ENCODE measurements around the gene TMEM63B.

The TMEM63B gene

GRCh38 chr6:44198684-44199083 is 71.3 kb downstream of the TMEM63B start:
- no peak for TF ChIP-seq CTCF (IDR thresholded peaks at IDR 0.05; ENCODE audit: borderline replicate concordance, insufficient read depth, low read depth, low read length)
- no peak overlapping the region for H3K4me3 ChIP-seq (ENCODE audit: low read depth, low read length)

GRCh38 chr6:44199883-44200282 is 72.5 kb downstream of the TMEM63B start:
- no peak for TF ChIP-seq CTCF (IDR thresholded peaks at IDR 0.05; ENCODE audit: borderline replicate concordance, insufficient read depth, low read depth, low read length)
- H3K4me3 ChIP-seq (ENCODE audit: low read depth, low read length) = no peak overlapping the region

GRCh38 chr6:44201200-44201599 is 73.8 kb downstream of the TMEM63B start:
- no peak for TF ChIP-seq CTCF (IDR thresholded peaks at IDR 0.05; ENCODE audit: borderline replicate concordance, insufficient read depth, low read depth, low read length)

GRCh38 chr6:44201638-44202303 is 74.4 kb downstream of the TMEM63B start:
- no peak overlapping the region for H3K4me3 ChIP-seq (ENCODE audit: low read depth, low read length)

More at GRCh38 chr6:44201200-44201599, 73.8 kb downstream of the TMEM63B start:
- no peak overlapping the region for H3K4me3 ChIP-seq (ENCODE audit: low read depth, low read length)

GRCh38 chr6:44202332-44202971 is 75.1 kb downstream of the TMEM63B start:
- no peak overlapping the region for H3K4me3 ChIP-seq (ENCODE audit: low read depth, low read length)
- no peak for TF ChIP-seq CTCF (IDR thresholded peaks at IDR 0.05; ENCODE audit: borderline replicate concordance, insufficient read depth, low read depth, low read length)

More at GRCh38 chr6:44201638-44202303, 74.4 kb downstream of the TMEM63B start:
- no peak for TF ChIP-seq CTCF (IDR thresholded peaks at IDR 0.05; ENCODE audit: borderline replicate concordance, insufficient read depth, low read depth, low read length)

- TF ChIP-seq CTCF (IDR thresholded peaks at IDR 0.05; ENCODE audit: borderline replicate concordance, insufficient read depth, low read depth, low read length) = no peak
- H3K4me3 ChIP-seq (ENCODE audit: low read depth, low read length) = no peak overlapping the region
Observed at GRCh38 chr6:44202972-44203750, 75.8 kb downstream of the TMEM63B start.
